Measurements from ENCODE around the gene SPTBN5.

SPTBN5 gene

GRCh38 chr15:41936649-41937567, 43.1 kb upstream of the SPTBN5 start:
- no peak overlapping the region for H3K4me3 ChIP-seq (replicated peaks; ENCODE audit: low read depth, low read length)
- no peak for DNase-seq (ENCODE audit: extremely low read depth, low read depth)
- TF ChIP-seq CTCF (IDR thresholded peaks at IDR 0.05; ENCODE audit: low read depth, low read length, missing control alignments): no peak

- no peak for DNase-seq (ENCODE audit: extremely low read depth, low read depth)
- no peak for TF ChIP-seq CTCF (IDR thresholded peaks at IDR 0.05; ENCODE audit: low read depth, low read length, missing control alignments)
Observed at GRCh38 chr15:41936155-41936554, 42.3 kb upstream of the SPTBN5 start.

GRCh38 chr15:41935566-41936020, 41.7 kb upstream of the SPTBN5 start:
- no peak overlapping the region for H3K4me3 ChIP-seq (replicated peaks; ENCODE audit: low read depth, low read length)
- no peak for DNase-seq (ENCODE audit: extremely low read depth, low read depth)
- TF ChIP-seq CTCF (IDR thresholded peaks at IDR 0.05; ENCODE audit: low read depth, low read length, missing control alignments): no peak

More at GRCh38 chr15:41936155-41936554, 42.3 kb upstream of the SPTBN5 start:
- H3K4me3 ChIP-seq (replicated peaks; ENCODE audit: low read depth, low read length): no peak overlapping the region

DNA sequence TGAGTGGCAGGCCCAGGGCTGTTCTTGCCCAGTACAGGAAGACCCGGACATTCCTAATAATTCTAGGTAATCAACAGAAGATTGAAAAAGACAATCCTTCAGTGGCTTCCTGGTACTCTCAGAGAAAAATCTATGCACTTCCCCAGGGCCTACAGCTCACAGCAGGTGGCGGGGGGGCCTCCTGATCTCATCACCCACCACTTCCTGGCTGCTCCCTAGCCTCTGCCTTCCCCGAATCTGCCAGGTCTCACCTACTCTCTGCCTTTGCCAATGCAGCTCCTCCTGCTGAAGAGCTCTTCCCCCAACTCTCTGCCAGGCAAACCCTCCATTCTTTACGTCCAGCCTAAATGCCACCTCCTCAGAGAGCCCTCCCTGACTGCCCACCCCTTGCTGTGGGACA, 41.0 kb upstream of the SPTBN5 start:
- DNase-seq (ENCODE audit: extremely low read depth, low read depth): no peak
- H3K4me3 ChIP-seq (replicated peaks; ENCODE audit: low read depth, low read length): no peak overlapping the region

GRCh38 chr15:41933771-41934170, 39.9 kb upstream of the SPTBN5 start:
- no peak overlapping the region for H3K4me3 ChIP-seq (replicated peaks; ENCODE audit: low read depth, low read length)
- TF ChIP-seq CTCF (IDR thresholded peaks at IDR 0.05; ENCODE audit: low read depth, low read length, missing control alignments): no peak
- no peak for DNase-seq (ENCODE audit: extremely low read depth, low read depth)

More for the DNA sequence above, 41.0 kb upstream of the SPTBN5 start:
- TF ChIP-seq CTCF (IDR thresholded peaks at IDR 0.05; ENCODE audit: low read depth, low read length, missing control alignments): no peak

GRCh38 chr15:41933326-41933725, 39.5 kb upstream of the SPTBN5 start:
- no peak overlapping the region for H3K4me3 ChIP-seq (replicated peaks; ENCODE audit: low read depth, low read length)
- DNase-seq (ENCODE audit: extremely low read depth, low read depth): no peak
- no peak for TF ChIP-seq CTCF (IDR thresholded peaks at IDR 0.05; ENCODE audit: low read depth, low read length, missing control alignments)
